Central memory CD8-positive, alpha-beta T cell (primary cell): Measurements from ENCODE around the gene SRSF3.
A peak's percentile ranks its signal among the peaks of the same experiment; 100 is the strongest.
"Not testable (repeated sequence)": the region's sequence is repeated elsewhere in the genome, so short reads cannot be mapped to it uniquely, and the experiment has no call there.

ENCODE experiments used
- ATAC-seq: fragments of 150-1000 bp; cut with Tn5 transposase; replicated peaks from 2 replicates; pipeline ENCODE4 v1.10.0; 2022; ENCODE audit warnings: mild to moderate bottlenecking, moderate FRiP score, moderate number of reproducible peaks; ENCODE audit not compliant: poor library complexity, severe bottlenecking; ENCODE audit errors: extremely low read depth
- DNase-seq, 2 donors: peaks; one replicate each; pipeline ENCODE4 v3.0.0; 2021; ENCODE audit warnings: low spot score in 2 of 2
- H3K27ac Mint-ChIP-seq: one replicate; pipeline ENCODE4 v1.8.0; 2022; ENCODE audit warnings: low read depth, mild to moderate bottlenecking, moderate library complexity, mixed read lengths
- H3K27me3 Mint-ChIP-seq: one replicate; pipeline ENCODE4 v1.8.0; 2022; ENCODE audit warnings: mixed read lengths
- H3K36me3 Mint-ChIP-seq: one replicate; pipeline ENCODE4 v1.8.0; 2022; ENCODE audit warnings: mild to moderate bottlenecking, moderate library complexity, mixed read lengths; ENCODE audit not compliant: insufficient read depth
- H3K4me1 Mint-ChIP-seq: one replicate; pipeline ENCODE4 v1.8.0; 2022; ENCODE audit warnings: mixed read lengths
- H3K4me3 Mint-ChIP-seq: one replicate; pipeline ENCODE4 v1.8.0; 2022; ENCODE audit warnings: mild to moderate bottlenecking, moderate library complexity, mixed read lengths
- H3K9me3 Mint-ChIP-seq: one replicate; pipeline ENCODE4 v1.8.0; 2022; ENCODE audit warnings: mixed read lengths

Gene SRSF3

GRCh38 chr6:36563237-36563927, 30.8 kb upstream of the SRSF3 start:
- H3K36me3 Mint-ChIP-seq: no peaks in the 10 kb centered on the region
- peaks cover 5% of the 10 kb centered on the region for H3K4me1 Mint-ChIP-seq
- DNase-seq (no peak), ATAC-seq (no peak)
- H3K27ac Mint-ChIP-seq: no peak overlapping the region
- H3K4me3 Mint-ChIP-seq: no peak overlapping the region
- peaks cover 22% of the 10 kb centered on the region for H3K27me3 Mint-ChIP-seq
- no peaks in the 10 kb centered on the region for H3K9me3 Mint-ChIP-seq

GRCh38 chr6:36563928-36564284, 30.3 kb upstream of the SRSF3 start:
- Mint-ChIP-seq H3K27ac (no peak overlapping the region), H3K4me1 (peaks cover 5% of the 10 kb centered on the region), H3K9me3 (no peaks in the 10 kb centered on the region), H3K4me3 (no peak overlapping the region), H3K36me3 (no peaks in the 10 kb centered on the region), H3K27me3 (peaks cover 22% of the 10 kb centered on the region)
- DNase-seq (no peak), ATAC-seq (no peak)

GRCh38 chr6:36566418-36566905, 27.7 kb upstream of the SRSF3 start:
- H3K27ac Mint-ChIP-seq: no peak overlapping the region
- H3K4me3 Mint-ChIP-seq: no peak overlapping the region
- H3K9me3 Mint-ChIP-seq: no peaks in the 10 kb centered on the region
- no peaks in the 10 kb centered on the region for H3K4me1 Mint-ChIP-seq
- H3K27me3 Mint-ChIP-seq: peaks cover 13% of the 10 kb centered on the region
- no peak for ATAC-seq
- no peak for DNase-seq
- H3K36me3 Mint-ChIP-seq: no peaks in the 10 kb centered on the region

- no peak for DNase-seq
- no peak for ATAC-seq
- Mint-ChIP-seq H3K4me3 (no peak overlapping the region), H3K27ac (no peak overlapping the region), H3K9me3 (no peaks in the 10 kb centered on the region), H3K36me3 (peaks cover 2% of the 10 kb centered on the region), H3K27me3 (no peaks in the 10 kb centered on the region), H3K4me1 (no peaks in the 10 kb centered on the region)
Measured at GRCh38 chr6:36570264-36570663, 23.9 kb upstream of the SRSF3 start.

GRCh38 chr6:36571122-36572043, 22.8 kb upstream of the SRSF3 start:
- ATAC-seq: no peak
- no peak for DNase-seq
- Mint-ChIP-seq H3K9me3 (no peaks in the 10 kb centered on the region), H3K36me3 (peaks cover 2% of the 10 kb centered on the region), H3K4me1 (no peaks in the 10 kb centered on the region), H3K27me3 (no peaks in the 10 kb centered on the region), H3K4me3 (no peak overlapping the region), H3K27ac (no peak overlapping the region)

- not testable (repeated sequence) for ATAC-seq, H3K27ac Mint-ChIP-seq, H3K9me3 Mint-ChIP-seq, DNase-seq, H3K27me3 Mint-ChIP-seq, H3K4me3 Mint-ChIP-seq, H3K36me3 Mint-ChIP-seq, H3K4me1 Mint-ChIP-seq
Measured at GRCh38 chr6:36572353-36573311, 21.5 kb upstream of the SRSF3 start.

- Mint-ChIP-seq H3K4me1 (peaks cover 4% of the 10 kb centered on the region), H3K27ac (no peak overlapping the region), H3K36me3 (peaks cover 2% of the 10 kb centered on the region), H3K4me3 (no peak overlapping the region), H3K27me3 (no peaks in the 10 kb centered on the region), H3K9me3 (no peaks in the 10 kb centered on the region)
- DNase-seq: no peak
- ATAC-seq: no peak
Measured at GRCh38 chr6:36574679-36575078, 19.5 kb upstream of the SRSF3 start.

GRCh38 chr6:36576578-36576977, 17.6 kb upstream of the SRSF3 start:
- Mint-ChIP-seq H3K4me1 (peaks cover 4% of the 10 kb centered on the region), H3K4me3 (no peak overlapping the region), H3K9me3 (no peaks in the 10 kb centered on the region), H3K27me3 (no peaks in the 10 kb centered on the region), H3K36me3 (peaks cover 2% of the 10 kb centered on the region), H3K27ac (no peak overlapping the region)
- no peak for ATAC-seq
- no peak for DNase-seq

- Mint-ChIP-seq H3K27ac (no peak overlapping the region), H3K27me3 (no peaks in the 10 kb centered on the region), H3K4me3 (no peak overlapping the region), H3K36me3 (peaks cover 2% of the 10 kb centered on the region), H3K9me3 (no peaks in the 10 kb centered on the region), H3K4me1 (peaks cover 4% of the 10 kb centered on the region)
- DNase-seq (no peak), ATAC-seq (no peak)
Measured at GRCh38 chr6:36577301-36577700, 16.9 kb upstream of the SRSF3 start.

GRCh38 chr6:36578030-36578429, 16.1 kb upstream of the SRSF3 start:
- H3K27ac Mint-ChIP-seq: peak overlapping the region; percentile 61
- no peak for ATAC-seq
- peaks cover 4% of the 10 kb centered on the region for H3K4me1 Mint-ChIP-seq
- no peaks in the 10 kb centered on the region for H3K9me3 Mint-ChIP-seq
- peaks cover 2% of the 10 kb centered on the region for H3K36me3 Mint-ChIP-seq
- no peaks in the 10 kb centered on the region for H3K27me3 Mint-ChIP-seq
- no peak overlapping the region for H3K4me3 Mint-ChIP-seq
- DNase-seq: no peak

- no peak for DNase-seq
- ATAC-seq: no peak
- Mint-ChIP-seq H3K9me3 (no peaks in the 10 kb centered on the region), H3K4me3 (no peak overlapping the region), H3K36me3 (peaks cover 2% of the 10 kb centered on the region), H3K27ac (peak overlapping the region; percentile 61), H3K4me1 (peaks cover 4% of the 10 kb centered on the region), H3K27me3 (no peaks in the 10 kb centered on the region)
Measured at GRCh38 chr6:36578431-36578830, 15.7 kb upstream of the SRSF3 start.

- H3K4me1 Mint-ChIP-seq: peaks cover 4% of the 10 kb centered on the region
- H3K27ac Mint-ChIP-seq: no peak overlapping the region
- no peaks in the 10 kb centered on the region for H3K27me3 Mint-ChIP-seq
- H3K4me3 Mint-ChIP-seq: no peak overlapping the region
- peaks cover under 1% of the 10 kb centered on the region for H3K36me3 Mint-ChIP-seq
- no peaks in the 10 kb centered on the region for H3K9me3 Mint-ChIP-seq
- ATAC-seq (no peak), DNase-seq (no peak)
Measured at GRCh38 chr6:36580184-36580526, 14.0 kb upstream of the SRSF3 start.
